PFSK-1 (cell line): Measurements from ENCODE around the gene E2F3.

Experiments
- POLR2AphosphoS5 ChIP-seq: IDR thresholded peaks from 2 replicates; pipeline ENCODE4 v1.6.1; 2012; ENCODE audit warnings: low read depth, mild to moderate bottlenecking, control low read depth, low read length, moderate library complexity
- TF ChIP-seq, protein P1 (sequence below), 2 experiments: IDR thresholded peaks; 2 replicates each; pipeline versions ENCODE4 v1.6.1 to v1.8.0; 2011 to 2012; ENCODE audit warnings: low read depth in 2 of 2, low read length in 2 of 2, control low read depth in 1 of 2, inconsistent platforms in 1 of 2, mild to moderate bottlenecking in 1 of 2, moderate library complexity in 1 of 2; ENCODE audit not compliant: insufficient read depth in 1 of 2

GRCh38 chr6:20375436-20375835 lies 26.2 kb upstream of the E2F3 start:
- TF ChIP-seq, protein P1, sequence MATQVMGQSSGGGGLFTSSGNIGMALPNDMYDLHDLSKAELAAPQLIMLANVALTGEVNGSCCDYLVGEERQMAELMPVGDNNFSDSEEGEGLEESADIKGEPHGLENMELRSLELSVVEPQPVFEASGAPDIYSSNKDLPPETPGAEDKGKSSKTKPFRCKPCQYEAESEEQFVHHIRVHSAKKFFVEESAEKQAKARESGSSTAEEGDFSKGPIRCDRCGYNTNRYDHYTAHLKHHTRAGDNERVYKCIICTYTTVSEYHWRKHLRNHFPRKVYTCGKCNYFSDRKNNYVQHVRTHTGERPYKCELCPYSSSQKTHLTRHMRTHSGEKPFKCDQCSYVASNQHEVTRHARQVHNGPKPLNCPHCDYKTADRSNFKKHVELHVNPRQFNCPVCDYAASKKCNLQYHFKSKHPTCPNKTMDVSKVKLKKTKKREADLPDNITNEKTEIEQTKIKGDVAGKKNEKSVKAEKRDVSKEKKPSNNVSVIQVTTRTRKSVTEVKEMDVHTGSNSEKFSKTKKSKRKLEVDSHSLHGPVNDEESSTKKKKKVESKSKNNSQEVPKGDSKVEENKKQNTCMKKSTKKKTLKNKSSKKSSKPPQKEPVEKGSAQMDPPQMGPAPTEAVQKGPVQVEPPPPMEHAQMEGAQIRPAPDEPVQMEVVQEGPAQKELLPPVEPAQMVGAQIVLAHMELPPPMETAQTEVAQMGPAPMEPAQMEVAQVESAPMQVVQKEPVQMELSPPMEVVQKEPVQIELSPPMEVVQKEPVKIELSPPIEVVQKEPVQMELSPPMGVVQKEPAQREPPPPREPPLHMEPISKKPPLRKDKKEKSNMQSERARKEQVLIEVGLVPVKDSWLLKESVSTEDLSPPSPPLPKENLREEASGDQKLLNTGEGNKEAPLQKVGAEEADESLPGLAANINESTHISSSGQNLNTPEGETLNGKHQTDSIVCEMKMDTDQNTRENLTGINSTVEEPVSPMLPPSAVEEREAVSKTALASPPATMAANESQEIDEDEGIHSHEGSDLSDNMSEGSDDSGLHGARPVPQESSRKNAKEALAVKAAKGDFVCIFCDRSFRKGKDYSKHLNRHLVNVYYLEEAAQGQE (IDR thresholded peaks at IDR 0.05; ENCODE audit: insufficient read depth in 1 of 2, low read depth in 2 of 2, low read length in 2 of 2): no peak
- TF ChIP-seq POLR2AphosphoS5: no peak
